Measurements from ENCODE around the gene ALKBH4.
A peak's percentile ranks its signal among the peaks of the same experiment; 100 is the strongest.
"Not testable (repeated sequence)": the region's sequence is repeated elsewhere in the genome, so short reads cannot be mapped to it uniquely, and the experiment has no call there.

ALKBH4 gene

GRCh38 chr7:102429141-102429899 lies 35.3 kb downstream of the ALKBH4 start:
- no peak for DNase-seq (ENCODE audit: low spot score)
- no peak for FAIRE-seq

- FAIRE-seq, result no peak
- no peak for DNase-seq (ENCODE audit: low spot score)
Measured at GRCh38 chr7:102427019-102427405, 37.7 kb downstream of the ALKBH4 start.

- FAIRE-seq, result no peak
- DNase-seq (ENCODE audit: low spot score), result no peak
Measured at GRCh38 chr7:102426268-102427018, 38.2 kb downstream of the ALKBH4 start.

- FAIRE-seq (no peak), DNase-seq (ENCODE audit: low spot score) (no peak)
Measured at GRCh38 chr7:102425639-102426267, 38.9 kb downstream of the ALKBH4 start.

GRCh38 chr7:102424787-102425218 lies 39.9 kb downstream of the ALKBH4 start:
- no peak for FAIRE-seq

DNA sequence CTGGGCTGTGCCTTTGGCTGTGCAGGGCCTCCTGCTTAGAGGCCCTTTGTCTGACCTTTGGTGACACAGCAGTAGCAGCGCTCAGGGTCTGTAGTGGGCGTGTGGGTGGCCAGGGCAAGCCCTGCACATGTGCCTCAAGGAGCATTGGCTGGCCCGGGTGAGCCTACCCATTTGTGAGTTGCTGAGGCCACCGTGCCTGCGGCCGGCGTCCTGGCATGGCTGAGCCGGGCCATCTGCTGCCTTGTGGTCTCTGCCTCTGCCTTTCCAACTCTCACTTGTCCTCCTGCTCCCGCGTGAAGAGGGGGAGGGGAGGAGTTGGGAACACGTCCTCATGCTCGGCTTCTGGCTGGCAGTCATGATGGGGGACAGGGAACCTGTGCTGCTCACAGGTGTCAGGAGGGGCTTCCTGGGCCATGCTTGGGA lies 40.5 kb downstream of the ALKBH4 start:
- DNase-seq (ENCODE audit: low spot score) (no peak), FAIRE-seq (no peak)

More at GRCh38 chr7:102424787-102425218, 39.9 kb downstream of the ALKBH4 start:
- DNase-seq (ENCODE audit: low spot score), result no peak

GRCh38 chr7:102421706-102422240 lies 42.9 kb downstream of the ALKBH4 start:
- FAIRE-seq, result no peak
- DNase-seq (ENCODE audit: low spot score), result no peak

- no peak for DNase-seq (ENCODE audit: low spot score)
- no peak for FAIRE-seq
Measured at GRCh38 chr7:102418592-102418991, 46.1 kb downstream of the ALKBH4 start.

DNA sequence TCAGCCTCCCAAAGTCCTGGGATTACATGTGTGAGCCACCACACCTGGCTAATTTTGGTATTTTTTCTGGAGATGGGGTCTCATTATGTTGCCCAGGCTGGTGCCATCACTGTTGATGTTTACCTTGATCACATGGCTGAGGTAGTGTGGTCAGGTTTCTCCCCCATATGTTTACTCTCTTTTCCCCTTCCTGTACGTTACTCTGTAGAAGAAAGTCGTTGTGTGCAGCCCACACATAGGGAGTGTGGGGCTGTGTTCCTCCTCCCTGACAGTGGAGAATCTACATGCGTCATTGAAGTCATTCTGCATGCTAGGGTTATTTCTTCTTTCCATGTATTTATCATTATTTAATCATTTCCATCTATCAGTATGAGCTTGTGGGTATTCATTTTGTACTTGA lies 47.6 kb downstream of the ALKBH4 start:
- FAIRE-seq, result no peak
- DNase-seq (ENCODE audit: low spot score), result no peak

DNA sequence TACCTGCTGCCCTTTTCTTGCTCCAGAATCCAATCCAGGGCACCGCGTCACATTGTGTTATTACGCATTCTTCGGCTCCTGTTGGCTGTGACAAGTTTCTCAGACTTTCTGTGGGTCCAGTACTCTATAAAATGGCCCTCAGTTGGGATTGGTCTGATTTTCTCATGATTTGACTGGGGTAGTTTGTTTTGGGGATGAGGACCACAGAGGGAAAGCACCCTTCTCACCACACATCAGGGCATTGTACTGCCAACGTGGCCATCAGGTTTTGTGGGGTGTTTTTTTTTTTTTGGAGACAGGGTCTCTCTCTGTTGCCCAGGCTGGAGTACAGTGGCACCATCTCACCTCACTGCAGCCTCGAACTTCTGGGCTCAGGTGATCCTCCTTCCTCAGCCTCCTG lies 48.3 kb downstream of the ALKBH4 start:
- FAIRE-seq (no peak), DNase-seq (ENCODE audit: low spot score) (no peak)

DNA sequence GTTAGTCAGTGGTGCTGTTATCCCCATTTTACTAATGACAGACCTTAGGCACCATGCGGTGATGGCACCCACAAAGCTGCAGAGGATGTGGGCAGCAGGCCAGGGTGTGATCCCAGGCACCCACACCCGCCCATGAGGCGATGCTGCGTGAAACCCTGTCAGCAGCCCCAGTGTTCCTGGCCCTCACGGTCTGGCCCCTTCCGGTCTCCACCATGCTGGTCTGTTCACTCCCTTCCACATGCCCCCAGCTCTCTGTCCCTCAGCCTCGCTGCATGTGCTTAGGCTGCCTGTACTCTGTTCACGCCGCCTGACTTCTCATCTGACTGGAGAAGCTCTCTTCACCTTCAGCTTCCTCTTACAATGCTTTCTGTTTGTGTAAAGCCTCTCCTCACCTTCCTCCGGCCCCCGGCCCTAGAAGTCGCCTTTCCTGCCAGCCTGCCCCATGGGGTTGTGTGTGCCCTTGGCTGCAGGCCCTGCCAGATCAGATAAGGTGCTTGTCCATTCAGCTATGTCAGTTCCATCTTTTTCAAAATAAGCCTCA lies 48.9 kb downstream of the ALKBH4 start:
- FAIRE-seq (no peak), DNase-seq (ENCODE audit: low spot score) (no peak)

DNA sequence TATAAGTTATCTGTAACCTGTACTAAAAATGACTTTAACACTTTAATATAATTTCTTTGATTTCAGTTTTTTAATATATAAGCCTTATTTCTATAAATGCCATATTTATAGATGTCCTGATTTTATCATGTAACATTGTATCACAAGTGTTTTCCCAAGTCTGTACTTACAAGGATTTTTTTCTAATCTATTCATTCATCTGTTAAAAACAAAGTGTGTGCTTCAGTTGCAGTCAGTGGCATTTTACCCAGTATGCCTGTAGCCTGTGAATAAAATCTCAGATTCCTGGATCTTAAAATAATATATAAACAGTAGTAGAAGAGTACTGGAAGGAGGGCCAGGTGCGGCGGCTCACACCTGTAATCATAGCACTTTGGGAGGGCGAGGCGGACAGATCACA lies 51.1 kb downstream of the ALKBH4 start:
- FAIRE-seq, result no peak
- DNase-seq (ENCODE audit: low spot score), result no peak

DNA sequence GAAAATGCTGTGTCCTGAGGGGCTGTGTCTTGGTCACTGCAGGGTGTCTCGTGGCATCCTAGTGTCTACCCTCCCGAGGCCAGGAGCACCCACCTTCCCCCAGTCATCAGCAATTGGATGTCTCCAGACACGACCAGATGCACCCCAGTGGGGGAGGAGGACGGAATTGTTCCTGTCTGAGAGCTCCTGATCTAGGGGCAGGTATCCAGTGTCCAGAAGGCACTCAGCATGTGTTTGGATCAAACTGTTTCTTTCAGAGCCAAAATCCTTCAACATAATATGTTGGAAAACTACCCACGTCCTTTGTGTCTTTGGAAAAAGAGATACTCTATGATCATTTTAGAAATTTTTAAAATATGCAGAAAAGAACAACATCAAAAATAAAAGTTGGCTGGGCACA lies 51.6 kb downstream of the ALKBH4 start:
- DNase-seq (ENCODE audit: low spot score) (no peak), FAIRE-seq (no peak)

DNA sequence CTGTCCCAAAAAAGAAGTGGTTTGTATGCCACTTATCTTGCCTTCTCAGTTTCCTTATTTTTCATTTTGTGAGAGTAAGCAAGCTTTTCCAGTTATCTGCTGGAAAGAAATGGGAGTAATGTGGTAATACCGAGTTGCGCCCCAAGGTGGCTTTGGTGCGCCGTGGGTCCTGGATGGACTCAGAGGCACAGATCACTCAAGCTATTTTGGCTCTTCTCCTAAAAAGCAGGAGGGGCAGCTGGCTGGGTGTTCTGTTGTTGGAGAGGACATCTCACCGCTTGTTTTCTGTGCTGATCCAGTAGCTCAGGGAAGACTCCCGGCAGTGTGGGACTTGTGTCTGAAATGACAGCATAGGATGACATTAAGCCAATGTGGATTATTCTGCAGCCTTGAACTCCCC lies 52.1 kb downstream of the ALKBH4 start:
- DNase-seq (ENCODE audit: low spot score) (no peak), FAIRE-seq (no peak)

GRCh38 chr7:102410918-102411317 lies 53.7 kb downstream of the ALKBH4 start:
- FAIRE-seq, result no peak
- no peak for DNase-seq (ENCODE audit: low spot score)

DNA sequence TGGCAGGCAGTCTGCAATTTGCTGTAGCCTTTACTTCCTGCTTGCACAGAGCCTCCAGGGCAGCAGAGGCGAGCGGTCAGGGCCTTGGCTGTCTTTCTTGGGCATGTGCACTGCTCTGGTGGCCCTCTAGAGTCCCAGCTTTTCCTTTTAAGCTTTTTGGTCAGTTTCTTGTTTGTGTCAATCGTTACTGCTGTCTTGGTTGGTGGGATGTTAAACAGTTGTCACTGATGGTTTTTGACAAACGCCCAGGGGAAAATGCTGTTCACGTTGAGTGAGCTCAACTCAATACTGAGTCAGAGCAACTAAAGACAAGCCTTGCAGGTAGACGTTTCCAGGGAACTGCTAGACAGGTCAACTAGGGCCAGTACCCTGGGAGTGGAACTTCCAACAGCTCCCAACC lies 54.5 kb downstream of the ALKBH4 start:
- no peak for FAIRE-seq
- DNase-seq (ENCODE audit: low spot score), result no peak

GRCh38 chr7:102409340-102409739 lies 55.3 kb downstream of the ALKBH4 start:
- FAIRE-seq, result no peak
- no peak for DNase-seq (ENCODE audit: low spot score)

GRCh38 chr7:102408530-102408929 lies 56.1 kb downstream of the ALKBH4 start:
- FAIRE-seq, result not testable (repeated sequence)
- peak; percentile 72 for DNase-seq (ENCODE audit: low spot score)

DNA sequence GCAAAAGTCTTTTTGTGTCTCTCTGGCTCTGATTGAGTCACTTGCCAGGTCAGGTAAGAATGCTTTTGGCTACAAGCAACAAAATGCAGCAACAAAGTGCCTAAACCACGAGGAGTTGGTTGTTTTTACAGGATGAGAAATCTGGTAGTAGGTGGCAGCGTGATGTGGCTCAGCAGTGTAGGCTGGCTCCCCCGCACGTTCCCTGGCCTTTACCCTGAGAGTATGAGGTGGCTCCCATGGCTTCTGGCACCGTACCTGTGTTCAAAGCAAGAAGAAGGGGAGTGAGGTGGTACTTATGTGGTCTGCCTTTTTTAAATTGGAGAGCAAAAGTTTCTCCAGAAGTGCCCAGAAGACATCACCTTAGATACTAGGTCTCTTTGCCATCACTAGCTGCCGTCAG lies 56.8 kb downstream of the ALKBH4 start:
- DNase-seq (ENCODE audit: low spot score) (no peak), FAIRE-seq (no peak)

Data from RCC 7860 (cell line).